GM18520 (cell line): Measurements from ENCODE around the gene MSL2.
A peak's percentile ranks its signal among the peaks of the same experiment; 100 is the strongest.
"Not testable (repeated sequence)": the region's sequence is repeated elsewhere in the genome, so short reads cannot be mapped to it uniquely, and the experiment has no call there.

ENCODE experiments used
- ATAC-seq: cut with Tn5 transposase; IDR thresholded peaks from one replicate; pipeline ENCODE4 v1.9.1; 2021; ENCODE audit not compliant: unreplicated experiment

MSL2 gene, protein sequence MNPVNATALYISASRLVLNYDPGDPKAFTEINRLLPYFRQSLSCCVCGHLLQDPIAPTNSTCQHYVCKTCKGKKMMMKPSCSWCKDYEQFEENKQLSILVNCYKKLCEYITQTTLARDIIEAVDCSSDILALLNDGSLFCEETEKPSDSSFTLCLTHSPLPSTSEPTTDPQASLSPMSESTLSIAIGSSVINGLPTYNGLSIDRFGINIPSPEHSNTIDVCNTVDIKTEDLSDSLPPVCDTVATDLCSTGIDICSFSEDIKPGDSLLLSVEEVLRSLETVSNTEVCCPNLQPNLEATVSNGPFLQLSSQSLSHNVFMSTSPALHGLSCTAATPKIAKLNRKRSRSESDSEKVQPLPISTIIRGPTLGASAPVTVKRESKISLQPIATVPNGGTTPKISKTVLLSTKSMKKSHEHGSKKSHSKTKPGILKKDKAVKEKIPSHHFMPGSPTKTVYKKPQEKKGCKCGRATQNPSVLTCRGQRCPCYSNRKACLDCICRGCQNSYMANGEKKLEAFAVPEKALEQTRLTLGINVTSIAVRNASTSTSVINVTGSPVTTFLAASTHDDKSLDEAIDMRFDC

DNA sequence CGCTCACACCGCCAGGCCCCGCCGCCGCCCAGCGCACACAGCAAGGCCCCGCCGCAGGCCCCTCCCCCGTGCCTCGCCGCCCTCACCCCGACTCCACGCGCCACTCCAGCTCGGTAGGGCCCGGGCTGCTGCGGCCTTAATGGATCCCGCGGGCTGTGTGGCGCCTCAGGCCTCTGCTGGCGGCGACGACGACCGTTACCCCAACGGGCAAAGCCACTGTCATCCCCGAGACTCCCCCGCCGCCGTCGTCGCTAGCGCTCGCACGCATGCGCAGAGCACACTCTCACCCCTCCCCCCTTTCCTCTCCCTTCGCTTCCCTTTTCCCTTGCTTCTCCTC, at the start of gene MSL2:
TSS of gene MSL2 (minus strand) at position 272 of the 337 bp plus-strand sequence. CDS start 1,222 bp downstream, outside the sequence.
- no peak for ATAC-seq

DNA sequence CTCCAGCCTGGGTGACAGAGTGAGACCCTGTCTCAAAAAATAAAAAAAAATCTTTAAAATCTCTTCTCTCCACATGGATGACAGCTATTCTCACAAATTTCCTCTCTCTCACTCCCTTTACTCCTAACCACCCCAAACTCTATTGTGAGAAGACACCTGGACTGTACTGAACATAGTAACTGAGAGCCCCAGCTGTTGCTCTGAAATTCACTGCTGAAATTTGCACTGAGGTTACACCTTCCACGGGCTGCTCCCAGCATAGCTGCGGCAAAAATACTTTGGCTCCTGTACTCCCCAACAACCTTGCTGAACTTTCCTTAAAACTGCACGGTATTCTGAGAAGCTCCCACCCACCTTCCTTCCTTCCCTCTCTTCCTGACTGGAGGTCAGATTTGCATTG, 49.6 kb upstream of the MSL2 start:
- ATAC-seq, result no peak

DNA sequence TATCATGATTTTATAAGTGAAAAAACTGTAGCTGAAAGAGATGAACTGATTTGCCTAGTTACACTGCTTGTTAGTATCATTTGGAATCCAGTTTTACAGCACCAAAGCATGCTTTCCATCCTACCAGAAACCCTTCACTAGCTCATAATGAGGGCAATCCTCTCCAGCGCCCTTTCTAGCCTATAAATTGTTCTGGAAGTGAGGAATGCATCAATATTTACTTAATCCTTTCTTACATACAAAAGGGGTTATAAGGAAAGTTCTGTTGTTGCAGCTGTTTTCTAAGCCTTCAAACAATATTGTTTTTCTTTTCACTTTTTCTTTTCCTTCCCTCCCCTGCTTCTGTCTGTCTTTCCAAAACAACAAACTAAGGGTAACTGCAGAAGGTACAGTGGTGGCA, 43.0 kb upstream of the MSL2 start:
- ATAC-seq, result no peak

DNA sequence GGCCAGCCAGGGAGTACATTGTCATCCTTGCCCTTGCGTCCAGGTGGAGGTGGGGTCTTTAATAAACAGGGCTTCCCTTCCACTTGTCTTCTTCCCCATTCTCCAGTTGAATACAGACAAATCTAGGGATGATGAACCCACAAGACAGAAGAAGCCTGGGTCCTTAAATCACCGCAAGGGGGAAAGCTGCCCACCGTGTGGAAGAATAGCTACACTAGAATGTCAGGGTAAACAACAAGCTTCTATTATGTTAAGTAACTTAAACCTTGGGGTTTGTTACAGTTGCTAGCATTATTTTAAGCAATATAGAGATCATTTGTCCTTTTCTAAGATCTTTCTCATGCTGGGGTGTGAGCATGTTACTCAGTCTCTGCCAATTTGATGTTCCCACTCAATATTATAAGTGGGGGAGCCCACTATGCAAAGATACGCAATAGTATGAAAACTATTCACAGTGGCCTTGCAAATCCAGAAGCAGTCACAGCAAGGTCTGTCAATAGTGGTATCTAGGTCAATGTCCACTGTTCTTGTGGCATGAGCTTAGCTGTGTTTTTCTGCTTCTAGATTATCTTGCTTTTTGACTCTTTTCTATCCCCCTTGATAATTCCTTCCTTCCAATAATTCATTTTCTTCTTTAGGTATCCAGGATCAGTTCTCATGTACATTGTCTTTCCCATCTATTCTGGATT, 42.0 kb upstream of the MSL2 start:
- no peak for ATAC-seq

DNA sequence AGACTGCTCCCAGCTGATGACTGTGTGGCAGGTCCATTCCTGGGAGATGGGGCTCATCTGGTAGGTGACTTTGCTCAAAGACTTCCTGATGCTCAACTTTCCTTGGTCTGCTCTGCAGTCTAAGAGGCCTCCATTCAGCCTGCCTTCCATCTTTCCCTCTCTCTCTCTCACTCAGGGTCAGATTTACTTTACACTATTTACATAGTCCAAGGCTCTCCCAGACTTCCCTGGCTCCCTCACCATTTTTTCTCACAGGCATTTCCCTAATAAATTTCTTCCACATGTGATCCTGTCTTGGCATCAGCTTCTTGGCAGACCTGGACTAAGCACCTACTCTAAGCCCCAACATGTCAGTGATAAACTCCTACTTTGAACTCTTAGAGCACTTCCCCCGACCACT, 41.0 kb upstream of the MSL2 start:
- no peak for ATAC-seq

DNA sequence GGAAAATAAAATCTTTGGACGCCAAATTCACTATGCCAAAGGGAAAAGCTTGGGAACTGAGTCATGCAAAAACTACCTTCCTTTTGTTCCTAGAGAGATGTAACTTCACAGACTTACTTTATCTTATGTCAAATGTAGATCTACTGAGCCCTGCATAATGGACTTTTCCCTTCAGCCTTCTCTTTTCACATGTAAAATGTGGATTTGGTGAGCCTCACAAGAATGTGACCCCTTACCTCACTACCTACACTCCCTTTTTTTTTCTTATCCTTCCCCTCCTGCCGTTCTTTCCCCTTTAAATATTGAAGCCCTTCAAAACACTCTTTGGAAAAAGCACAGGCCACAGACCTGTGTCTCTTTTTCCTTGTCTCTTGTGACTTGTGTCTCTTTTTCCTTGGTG, 40.0 kb upstream of the MSL2 start:
- ATAC-seq, result no peak

DNA sequence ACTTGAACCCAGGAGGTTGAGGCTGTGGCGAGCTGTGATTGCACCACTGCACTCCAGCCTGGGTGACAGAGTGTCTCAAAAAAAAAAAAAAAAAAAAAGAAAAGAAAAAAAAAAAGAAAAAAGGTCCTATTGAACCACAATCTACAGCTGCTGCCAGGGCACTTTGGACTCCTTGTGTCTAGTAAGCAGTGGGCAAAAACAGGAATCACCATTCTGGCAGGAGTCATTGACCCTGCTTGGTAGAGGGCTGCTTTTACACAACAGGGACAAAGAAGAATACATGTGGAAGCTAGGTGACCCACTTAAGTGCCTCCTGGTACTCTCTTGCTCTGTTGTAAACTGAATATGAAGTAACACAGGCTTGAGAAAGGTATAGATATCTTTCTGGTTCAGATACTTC, 39.4 kb upstream of the MSL2 start:
- ATAC-seq, result no peak

DNA sequence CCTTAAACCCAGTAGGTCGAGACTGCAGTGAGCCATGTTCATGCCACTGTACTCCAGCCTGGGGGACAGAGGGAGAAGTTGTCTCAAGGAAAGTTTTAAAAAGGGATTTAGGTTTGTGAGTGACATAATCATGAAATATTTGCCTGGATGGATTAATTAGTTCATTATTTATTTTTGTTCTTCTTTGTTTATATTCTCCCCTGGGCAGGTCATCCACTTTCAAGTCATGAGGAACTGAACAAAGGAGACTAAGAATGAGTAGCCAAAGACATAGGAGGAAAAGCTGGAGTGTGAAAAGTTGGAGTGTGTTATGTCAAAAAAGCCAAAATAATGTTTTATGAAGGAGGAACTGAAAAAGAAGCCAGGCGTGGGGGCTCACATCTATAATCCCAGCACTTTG, 36.3 kb upstream of the MSL2 start:
- no peak for ATAC-seq

DNA sequence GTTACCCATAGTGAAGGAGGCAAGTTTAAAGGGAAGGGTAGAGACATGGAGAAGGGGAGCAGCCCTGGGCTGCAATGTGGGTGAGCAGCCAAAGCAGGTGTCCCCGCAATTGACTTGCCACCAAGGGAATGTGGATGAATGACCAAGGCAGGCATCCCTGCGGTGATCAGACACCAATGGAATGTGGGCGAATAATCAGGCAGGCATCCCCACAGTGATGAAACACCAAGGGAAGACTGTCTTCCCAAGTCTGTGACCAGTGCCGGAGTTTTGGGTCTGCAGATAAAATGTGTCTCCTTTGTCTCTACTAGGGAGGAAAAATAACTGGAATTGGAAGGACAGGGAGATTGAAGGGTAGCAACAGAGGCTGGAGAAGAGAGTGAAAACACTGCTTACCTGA, 26.6 kb upstream of the MSL2 start:
- not testable (repeated sequence) for ATAC-seq

DNA sequence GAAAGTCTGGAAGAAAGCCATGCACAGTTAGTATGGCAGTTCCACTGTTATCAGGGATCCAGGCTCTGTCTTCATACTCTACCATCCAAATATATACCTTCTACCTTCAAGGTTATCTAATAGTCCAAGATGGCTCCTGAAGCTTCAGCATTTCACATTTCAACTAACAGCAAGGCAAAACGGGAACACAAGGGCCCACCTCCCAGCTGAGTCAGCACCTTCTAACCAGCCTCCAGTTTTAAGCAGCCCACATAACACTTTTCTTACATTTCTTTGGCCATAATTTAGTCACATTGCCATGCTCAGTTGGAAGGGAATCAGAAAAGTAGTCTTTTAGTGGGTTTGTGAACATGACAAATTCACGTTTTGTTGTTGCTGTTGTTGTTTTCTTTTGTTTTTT, 15.4 kb upstream of the MSL2 start:
- no peak for ATAC-seq

DNA sequence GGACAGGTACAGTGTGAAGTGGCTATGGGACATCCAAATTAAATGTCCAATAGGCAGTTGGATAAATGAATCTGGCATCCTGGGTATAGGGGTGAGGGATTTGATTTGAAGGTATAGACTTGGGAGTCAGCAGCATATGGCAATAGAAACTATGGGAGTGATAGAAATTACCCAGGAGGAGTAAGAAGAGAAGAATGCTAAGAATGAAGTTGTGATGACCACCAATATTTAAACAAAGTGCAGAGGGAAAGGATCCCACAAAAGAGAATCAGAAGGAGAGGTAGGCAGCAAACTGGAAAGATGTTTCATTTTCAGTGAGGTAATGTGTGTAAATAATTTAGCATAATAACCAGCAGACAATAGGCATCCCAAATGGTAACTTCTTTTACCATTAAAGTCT, 13.8 kb upstream of the MSL2 start:
- ATAC-seq, result no peak

DNA sequence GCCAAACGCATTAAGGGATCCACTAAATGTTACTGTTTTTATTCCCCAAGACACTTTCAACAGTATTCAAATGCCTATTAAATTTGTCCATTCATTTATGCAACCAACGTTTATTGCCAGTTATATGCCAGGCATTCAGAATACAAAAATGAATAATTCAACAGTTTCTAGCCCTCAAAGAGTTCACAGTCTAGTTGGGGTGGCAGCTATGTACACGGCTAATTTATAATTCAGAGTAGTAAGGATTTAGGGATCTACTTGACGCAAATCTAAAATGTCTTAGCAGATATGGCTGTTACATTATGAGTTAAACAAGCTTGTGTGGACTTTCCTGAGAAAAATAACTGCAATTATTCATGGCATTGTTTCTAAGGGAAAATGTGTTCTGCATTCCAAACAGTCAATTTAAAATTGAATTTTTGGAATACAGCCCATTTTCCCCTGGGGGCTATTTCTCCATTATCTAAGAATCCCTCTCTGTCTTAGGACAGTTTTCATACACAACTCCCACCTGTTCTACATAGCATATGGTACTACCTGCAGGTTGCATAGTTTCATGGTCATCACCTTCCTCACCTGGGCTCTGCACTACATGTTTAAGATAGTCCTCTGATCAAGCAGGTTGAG, 11.5 kb upstream of the MSL2 start:
- no peak for ATAC-seq

DNA sequence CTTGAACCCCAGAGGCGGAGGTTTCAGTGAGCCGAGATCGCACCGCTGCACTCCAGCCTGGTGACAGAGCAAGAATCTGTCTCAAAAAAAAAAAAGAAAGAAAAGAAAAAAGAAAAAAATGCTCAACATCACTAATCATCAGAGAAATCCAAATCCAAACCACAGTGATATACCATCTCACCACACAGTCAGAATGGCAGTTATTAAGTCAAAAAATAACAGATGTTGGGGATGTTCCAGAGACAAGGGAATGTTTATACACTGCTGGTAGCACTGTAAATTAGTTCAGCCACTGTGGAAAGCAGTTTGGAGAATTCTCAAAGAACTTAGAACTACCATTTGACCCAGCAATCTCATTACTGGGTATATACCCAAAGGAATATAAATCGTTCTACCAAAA, 3.1 kb upstream of the MSL2 start:
- ATAC-seq, result not testable (repeated sequence)

DNA sequence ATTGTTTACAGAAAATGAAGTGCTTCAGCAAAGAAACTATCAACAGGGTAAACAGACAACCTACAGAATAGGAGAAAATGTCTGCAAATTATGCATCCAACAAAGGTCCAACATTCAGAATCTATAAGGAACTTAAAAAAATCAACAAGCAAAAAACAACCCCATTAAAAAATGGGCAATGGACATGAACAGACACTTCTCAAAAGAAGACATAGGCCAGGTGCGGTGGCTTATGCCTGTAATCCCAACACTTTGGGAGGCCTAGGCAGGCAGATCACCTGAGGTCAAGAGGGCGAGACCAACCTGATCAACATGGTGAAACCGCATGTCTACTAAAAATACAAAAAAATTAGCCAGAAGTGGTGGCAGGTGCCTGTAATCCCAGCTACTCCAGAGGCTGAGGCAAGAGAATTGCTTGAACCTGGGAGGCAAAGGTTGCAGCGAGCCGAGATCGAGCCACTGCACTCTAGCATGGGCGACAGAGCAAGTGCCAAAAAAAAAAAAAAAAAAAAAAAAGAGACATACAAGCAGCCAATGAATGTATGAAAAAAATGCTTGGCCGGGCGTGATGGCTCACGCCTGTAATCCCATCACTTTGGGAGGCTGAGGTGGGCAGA, 2.4 kb upstream of the MSL2 start:
- ATAC-seq, result not testable (repeated sequence)

DNA sequence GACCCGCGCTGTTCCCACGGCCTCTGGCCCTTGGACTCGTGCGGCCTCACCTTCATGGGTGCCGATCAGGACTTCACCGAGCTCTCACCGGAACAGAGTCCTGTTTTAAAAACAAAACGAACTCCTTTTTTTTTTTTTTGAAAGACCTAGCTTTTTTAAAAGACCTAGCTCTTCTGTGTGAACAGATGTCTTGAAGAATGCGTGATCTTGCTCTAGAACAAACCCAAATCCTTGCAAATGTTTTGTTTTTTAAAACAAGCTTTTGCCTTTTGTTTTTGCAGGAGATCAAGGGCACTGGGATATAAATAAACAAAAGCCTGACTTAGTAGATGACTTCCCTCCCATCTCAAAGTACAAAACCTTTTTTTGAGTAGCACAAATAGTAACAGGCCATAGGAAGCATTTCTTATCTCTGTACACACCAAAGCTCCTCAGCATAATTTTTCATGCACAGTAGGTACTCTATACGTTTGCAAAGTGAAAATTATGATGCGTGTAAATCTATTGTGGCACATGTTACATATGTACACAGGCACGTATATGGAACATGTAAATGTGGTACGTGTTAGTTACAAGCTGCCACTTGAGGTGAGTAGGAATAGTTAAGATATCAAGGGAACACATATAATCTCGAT, 1.1 kb upstream of the MSL2 start:
- no peak for ATAC-seq

DNA sequence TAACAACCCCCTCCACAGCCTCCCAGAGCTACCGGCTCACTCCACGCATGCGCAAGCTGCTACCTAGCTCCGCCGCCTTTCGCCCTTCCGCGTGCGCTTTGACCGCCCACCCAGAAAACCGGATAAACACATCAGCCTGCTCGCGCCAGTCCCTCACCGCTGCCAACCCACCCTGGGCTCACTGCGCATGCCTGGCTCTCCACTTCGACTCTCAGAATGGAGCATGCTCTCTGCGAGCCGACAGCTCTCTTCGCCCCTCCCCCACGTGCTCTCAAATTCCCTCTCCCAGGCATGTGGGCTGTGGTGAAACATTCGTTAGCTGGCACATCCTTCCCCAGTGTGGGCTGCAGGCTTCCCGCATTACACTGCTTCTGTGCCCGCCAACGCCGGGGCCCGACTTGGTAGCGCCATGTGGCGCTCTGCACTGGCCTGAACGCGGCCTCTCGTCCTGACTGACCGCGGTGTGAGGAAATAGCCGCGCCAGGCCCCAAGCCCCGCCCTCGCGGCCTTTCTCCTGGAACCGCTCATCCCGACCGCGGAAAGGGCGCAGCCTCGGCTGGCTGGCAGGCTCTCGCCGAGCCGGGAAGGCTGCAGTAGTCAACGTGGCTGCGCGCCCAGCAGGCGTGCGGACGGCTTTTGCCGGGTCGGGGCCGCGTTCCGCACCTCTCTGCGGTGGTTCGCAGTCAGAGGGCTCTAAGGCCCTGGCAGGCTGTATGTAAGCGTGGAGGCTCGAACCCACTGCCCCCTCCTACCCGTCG, 445 bp upstream of the MSL2 start:
- ATAC-seq, result peak; percentile 57

DNA sequence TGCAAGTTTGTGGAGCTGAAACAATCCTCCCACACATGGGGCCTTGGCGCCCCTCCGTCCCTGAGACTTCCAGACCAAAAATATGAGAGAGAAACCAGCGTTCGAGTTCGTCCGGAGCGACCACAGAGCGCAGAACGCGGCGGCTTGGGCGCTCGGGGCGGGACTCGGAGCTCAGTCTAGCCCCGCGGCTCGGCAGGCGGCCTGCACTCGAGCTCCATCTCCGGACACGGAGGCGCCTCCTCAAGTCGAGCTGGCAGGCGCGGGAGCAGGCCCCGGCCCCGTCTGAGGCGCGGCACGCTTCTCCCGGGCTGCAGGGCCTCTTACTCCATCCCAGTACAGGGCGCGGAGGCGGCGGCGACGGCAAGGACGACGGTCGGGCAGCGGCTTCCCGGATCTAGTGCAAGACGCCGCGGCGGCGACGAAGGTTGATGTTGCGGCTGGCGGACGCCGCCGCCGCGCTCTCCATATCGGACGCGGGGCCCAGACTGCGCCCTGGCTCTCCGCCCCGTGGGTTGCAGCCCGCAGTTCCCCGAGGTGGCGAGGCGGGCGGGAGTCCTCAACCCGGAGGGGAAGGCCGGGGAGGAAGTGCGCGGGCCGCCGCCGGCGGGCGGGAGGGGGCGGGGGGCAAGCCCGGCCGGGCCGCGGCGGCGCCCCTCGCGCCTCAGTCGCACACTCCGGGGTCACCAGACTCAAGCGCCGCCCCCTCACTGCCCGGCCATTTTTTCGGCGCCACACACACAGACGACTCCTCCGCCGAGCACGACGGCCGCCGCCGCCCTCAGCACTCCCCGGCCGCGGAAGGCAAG, 674 bp downstream of the MSL2 start:
- ATAC-seq, result peak; percentile 14

DNA sequence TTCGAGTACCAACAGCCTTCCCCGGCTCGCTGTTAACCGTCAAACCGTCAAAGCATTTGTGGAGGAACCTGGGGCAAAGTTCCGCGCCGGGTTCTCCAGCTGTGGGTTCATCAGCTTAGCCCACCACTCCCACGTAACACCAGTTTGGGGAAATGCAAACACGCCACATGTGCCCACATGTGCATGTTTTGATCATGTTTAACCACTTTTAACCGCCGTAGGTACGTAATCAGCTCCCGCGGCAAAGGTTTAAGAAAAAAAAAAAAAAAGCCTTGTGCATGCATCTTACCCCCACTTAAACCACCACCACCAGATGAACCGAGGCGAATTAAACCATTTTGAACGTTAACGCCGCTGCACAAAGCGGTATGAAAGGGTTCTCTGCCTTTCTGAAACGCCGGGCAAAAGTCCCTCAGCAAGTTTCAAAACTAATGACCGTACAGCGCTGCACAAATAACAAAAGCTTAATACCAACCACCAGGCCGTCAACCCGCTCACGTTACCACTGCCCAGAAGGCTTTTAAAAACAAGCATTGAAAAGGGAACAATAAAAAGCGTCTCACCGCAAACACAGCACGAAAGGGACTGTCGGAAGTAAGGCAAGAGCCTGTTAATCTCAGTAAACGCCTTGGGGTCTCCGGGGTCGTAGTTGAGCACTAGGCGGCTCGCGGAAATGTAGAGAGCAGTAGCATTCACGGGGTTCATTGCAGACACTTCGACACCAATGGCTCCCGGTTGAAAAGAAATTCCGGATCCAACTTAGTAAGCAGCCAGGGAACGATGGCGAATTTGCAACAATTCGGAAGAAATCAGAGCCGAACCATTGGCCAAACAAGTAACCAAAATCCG, 1.5 kb downstream of the MSL2 start:
- ATAC-seq, result no peak
